SIG-M5 treated with dmso at 0.1 percent for 504 hours (cell line): ENCODE data around the gene PPL.
"Not testable (repeated sequence)": the region's sequence is repeated elsewhere in the genome, so short reads cannot be mapped to it uniquely, and the experiment has no call there.

Source experiments
- DNase-seq: peaks from one replicate; lab custom pipeline; 2025; ENCODE audit not compliant: unreplicated experiment; lab: John Stamatoyannopoulos, UW

Gene PPL

DNA sequence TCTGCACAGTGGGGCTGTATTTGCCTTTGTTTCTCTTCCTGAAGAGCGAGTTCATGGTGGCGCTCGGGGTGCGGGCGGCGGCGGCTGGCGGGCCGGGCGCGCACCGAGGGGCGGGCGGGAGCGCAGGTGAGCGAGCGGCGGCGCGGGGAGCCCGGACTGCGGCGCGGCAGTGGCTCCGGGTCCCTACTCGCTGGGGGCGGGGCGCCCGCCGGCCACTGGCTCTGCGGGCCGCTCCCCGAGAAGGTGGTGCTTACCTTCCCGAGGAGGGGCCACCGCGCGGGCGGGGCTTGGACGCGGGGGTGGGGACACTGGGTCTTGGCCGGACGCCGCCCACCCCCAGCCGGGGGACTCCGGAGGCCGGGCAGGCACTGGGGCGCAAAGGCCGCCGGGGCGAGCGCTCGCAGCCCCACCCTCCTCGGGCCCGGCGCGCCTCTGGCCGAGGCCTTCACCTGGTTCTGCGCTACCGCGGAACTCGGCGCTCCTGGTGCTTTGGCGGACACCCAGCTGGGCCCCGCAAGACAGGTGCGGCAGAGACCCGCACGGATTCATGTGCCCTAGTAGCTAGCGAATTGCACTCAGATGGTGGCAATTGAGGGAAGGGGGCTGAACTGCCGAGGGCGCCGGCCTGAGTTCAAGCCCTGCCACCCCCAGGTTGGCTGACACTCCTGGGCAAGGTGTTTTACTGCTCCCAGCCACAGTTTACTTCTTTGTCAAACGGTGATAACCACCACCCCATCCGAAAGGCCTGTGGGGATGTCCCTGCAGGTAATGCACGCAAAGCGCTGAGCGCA lies at the start of gene PPL:
Gene PPL, minus strand, starts transcription at position 158 of the 791 bp plus-strand sequence. Its CDS starts 103 bp downstream, at position 55.
- DNase-seq: no peak

DNA sequence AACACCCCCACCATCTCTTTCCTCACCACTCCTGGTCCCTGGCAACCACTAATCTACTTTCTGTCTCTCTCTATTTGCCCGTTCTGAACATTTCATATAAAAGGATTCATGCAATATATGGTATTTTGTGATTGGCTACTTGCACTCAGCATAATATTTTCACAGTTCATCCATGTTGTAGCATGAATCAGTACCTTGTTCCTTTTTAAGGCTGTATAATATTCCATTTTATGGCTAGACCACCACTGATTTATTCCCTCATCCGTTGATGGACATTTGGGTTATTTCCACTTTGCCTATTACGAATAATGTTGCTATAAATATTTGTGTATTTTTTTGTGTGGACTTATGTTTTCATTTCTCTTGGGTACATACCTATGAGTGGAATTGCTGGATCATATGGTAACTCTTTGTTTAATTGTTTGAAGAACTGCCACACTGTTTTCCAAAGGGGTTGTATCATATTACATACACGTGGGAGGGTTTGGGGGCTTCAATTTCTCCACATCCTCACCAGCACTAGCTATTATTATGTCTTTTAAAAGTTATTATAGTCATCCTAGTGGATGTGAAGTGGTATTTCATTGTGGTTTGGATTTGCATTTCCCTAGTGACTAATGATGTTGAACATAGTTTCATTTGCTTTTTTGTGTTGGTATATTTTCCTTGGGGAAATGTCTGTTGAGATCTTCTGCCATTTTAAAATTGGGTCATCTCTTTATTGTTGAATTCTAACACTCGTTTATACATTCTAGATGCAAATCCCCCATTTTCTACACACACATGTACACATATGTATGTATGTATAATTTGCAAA lies 47.4 kb upstream of the PPL start:
- DNase-seq: no peak

- no peak for DNase-seq
Measured at GRCh38 chr16:4982056-4982867, 45.3 kb upstream of the PPL start.

DNA sequence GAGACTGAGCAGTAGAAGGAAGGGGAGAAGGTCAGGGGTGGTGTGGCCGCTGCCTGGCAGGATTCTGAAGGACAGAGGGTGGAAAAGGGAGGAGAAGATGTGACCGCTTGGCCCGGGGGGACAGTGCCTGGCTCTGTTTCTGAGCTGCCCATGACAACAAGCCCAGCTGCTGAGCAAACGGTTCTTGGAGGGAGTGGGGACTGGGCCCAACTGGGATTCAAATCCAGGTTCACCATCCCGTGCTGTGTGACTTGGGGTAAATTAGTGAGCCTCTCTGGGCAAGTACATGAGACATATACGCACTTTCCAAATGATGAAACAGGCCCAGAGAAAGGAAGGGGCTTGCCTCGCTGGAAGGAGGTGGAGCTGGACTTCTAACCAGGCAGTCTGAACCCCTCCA lies 44.5 kb upstream of the PPL start:
- DNase-seq: no peak

GRCh38 chr16:4980691-4981090 lies 43.7 kb upstream of the PPL start:
- DNase-seq: no peak

- no peak for DNase-seq
Measured at GRCh38 chr16:4979736-4980660, 43.0 kb upstream of the PPL start.

- no peak for DNase-seq
Measured at GRCh38 chr16:4979164-4979563, 42.2 kb upstream of the PPL start.

DNA sequence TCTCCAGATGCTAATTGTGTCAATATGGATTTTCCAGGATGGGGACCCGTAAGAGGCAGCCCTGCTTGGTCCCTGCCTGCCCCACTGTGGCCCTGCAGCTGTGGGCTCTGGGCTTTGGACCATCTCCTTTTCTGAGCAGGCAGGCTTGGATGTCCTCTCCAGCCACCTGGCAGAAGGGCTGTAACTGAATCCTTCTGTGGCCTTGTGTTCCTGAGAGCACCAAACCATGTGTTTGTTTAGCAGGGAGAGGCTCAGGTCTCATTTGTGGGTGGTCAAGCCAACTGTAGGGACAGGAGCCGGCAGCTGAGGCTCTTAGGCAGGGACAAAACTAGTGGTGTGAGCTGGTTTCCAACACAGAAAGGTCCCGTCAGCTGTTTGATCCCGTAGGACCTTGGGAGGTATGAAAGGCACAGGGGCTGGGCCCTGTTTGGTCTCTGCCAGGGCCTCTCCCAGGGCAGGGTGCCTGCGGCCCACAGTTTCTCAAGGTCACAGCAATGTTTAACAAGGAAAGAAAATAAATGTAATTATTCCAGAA lies 39.7 kb upstream of the PPL start:
- no peak for DNase-seq

DNA sequence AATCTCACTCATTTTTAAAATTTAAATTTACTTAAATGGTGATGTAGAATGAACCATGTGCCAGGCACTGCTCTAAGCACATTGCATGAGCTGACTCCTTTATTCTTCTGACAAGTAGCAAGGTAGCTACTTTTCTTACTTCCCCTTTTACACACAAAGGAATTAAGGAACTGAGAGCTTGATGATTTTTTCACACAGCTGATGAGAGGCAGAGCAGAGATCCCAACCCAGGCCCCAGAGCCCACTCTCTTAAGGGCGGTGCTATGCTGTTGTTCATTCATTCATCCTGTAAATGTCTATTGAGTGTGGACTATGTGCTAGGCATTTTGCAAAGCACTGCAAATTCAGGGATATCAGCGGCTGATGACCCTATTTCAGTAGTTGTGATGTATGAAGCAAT lies 39.1 kb upstream of the PPL start:
- DNase-seq: peak; percentile 78

DNA sequence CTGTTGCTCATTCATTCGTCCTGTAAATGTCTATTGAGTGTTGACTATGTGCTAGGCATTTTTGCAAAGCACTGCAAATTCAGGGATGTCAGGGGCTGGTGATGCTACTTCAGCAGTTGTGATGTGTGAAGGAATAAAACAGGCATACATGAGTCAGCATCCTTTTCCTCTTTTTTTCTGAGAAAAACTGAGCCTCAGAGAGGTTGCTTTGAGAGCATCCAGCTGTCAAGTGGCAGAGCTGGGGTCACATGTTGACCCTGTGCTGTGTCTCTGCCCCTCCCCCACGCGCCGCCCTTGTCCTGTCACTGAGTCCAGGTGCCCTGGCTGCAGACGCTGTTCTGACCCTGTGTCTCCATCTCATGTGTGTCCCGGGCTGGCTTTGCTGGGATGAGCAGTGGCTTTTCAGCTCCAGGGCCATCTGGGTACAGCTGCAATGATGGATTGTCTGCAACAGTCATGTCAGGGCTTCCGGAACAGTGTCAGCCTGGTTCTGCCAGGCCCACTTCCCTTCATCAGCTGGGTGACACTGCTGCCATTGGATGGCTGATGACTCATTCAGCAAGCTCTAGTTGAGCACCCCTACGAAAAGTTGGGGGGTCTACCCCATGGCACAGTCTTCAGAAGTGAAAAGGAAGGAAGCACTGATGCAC lies 36.1 kb upstream of the PPL start:
- DNase-seq: no peak

- no peak for DNase-seq
Measured at GRCh38 chr16:4970010-4970409, 33.1 kb upstream of the PPL start.

DNA sequence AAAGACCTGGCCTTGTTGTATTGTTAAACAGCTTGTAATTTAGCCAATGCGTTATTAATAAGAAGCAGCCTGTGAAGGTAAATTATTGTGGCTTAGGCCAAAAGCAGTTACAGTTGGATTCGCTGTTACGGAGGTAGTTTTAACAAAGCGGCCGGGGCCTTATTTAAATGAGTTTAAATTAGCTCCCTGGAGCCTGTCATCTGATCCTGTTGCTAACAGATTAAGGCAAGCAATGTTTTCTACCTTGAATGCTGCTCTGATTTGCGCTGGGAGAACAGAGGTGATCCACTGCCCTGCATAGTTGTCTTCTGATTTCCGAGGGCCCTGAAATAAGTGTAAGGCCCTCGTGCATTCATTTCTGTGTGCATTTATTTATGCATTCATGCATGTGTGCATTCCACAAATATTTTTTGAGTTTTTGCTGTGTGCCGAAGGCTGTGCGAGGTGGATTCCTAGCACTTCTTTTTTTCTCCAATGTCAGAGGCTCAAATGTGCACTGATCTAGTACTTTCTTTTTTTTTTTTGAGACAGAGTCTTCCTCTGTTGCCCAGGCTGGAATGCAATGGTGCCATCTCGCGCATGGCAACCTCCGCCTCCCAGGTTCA lies 32.0 kb upstream of the PPL start:
- DNase-seq: no peak

DNA sequence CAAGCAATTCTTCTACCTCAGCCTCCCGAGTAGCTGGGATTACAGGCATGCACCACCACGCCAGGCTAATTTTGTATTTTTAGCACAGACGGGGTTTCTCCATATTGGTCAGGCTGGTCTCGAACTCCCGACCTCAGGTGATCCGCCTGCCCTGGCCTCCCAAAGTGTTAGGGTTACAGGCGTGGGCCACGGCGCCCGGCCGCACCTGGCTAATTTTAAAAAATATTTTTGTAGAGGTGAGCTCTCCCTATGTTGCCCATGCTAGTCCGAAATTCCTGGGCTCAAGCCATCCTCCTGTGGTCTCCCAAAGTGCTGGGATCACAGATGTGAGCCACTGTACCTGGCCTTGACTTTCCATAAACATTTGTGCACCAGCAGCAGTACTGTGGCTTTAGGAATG lies 31.3 kb upstream of the PPL start:
- not testable (repeated sequence) for DNase-seq

GRCh38 chr16:4966736-4967453 lies 29.9 kb upstream of the PPL start:
- DNase-seq: no peak

GRCh38 chr16:4963527-4963926 lies 26.6 kb upstream of the PPL start:
- not testable (repeated sequence) for DNase-seq

GRCh38 chr16:4962716-4963115 lies 25.8 kb upstream of the PPL start:
- no peak for DNase-seq

DNA sequence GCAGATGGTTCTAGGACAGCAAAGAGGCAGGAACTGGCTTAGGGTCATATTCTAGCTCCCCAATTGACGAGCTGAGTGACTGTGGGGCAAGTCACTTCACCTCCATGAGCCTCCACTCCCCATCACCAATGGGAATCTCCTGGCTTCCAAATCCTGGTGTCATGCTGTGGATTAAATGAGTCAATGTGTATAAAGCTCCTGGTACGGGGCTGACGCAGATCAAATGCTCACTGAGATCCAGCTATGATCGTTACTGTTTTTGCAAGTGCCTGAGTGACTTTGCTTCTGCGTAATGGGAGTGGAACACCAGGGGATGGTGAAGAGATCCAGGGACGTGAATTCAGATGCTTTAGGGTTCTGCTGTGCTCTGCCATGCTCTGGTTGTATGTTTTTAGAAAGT lies 23.6 kb upstream of the PPL start:
- no peak for DNase-seq
